ENCODE measurements around the gene RAB1A. TPM values are rescaled to one million over a fixed set of nuclear protein-coding genes. Genes with fewer than 3 reads are reported as not detected.
A peak's percentile ranks its signal among the peaks of the same experiment; 100 is the strongest.

Gene RAB1A
- total RNA-seq (2022) (193 and 207 TPM in 2 replicates), Bru-seq, nascent RNA (percentile 95 among the genes with signal in this experiment), BruChase-seq, experiment 1, labeled RNA remaining after a 2-hour chase (percentile 97 among the genes with signal in this experiment), BruChase-seq, experiment 2, labeled RNA remaining after a 6-hour chase (percentile 98 among the genes with signal in this experiment)
- long read RNA-seq, transcript RAB1A-203 (6 exons, 2,447 nt), result major isoform, 474 of 511 reads
- long read RNA-seq, partial matches to known transcripts, result 7 of 511 reads
- long read RNA-seq, other reads (novel, unspliced or antisense), result 29 of 511 reads

- intact Hi-C loops (cut with micrococcal nuclease; ENCODE audit: unreplicated experiment), result loop anchor here (1.0 to 2.0 kb wide), 4 partner anchors 41 to 97 kb away; partner anchors contain the start of genes ACTR2 and CEP68
- peaks cover 43% of the 10 kb centered on the region for H3K4me1 ChIP-seq
- H3K4me3 ChIP-seq (ENCODE audit: low read depth, low read length), result peak within 1 kb of the TSS; percentile 69
- POLR2A ChIA-PET, result interaction anchor here (0.5 to 2.0 kb wide), 19 partner anchors 9 to 475 kb away, joined by 3 to 83 read pairs (median 4); partner anchors contain the start of genes ACTR2 and CEP68
- Mint-ChIP-seq H3K27me3 (ENCODE audit: insufficient read depth, unreplicated experiment) (no peaks in the 10 kb centered on the region), H3K36me3 (ENCODE audit: insufficient read depth, unreplicated experiment) (peaks cover 16% of the 10 kb centered on the region), H3K4me3 (ENCODE audit: unreplicated experiment) (peak within 1 kb of the TSS; percentile 93), H3K27ac (ENCODE audit: unreplicated experiment) (peak within 1 kb of the TSS; percentile 97), H3K9me3 (ENCODE audit: unreplicated experiment) (no peaks in the 10 kb centered on the region), H3K4me1 (ENCODE audit: low read depth, unreplicated experiment) (peaks cover 13% of the 10 kb centered on the region)
- no peaks in the 10 kb centered on the region for H3K36me3 ChIP-seq (ENCODE audit: control insufficient read depth, insufficient read depth, low read length)
- H3K9me3 ChIP-seq, result no peaks in the 10 kb centered on the region
- CTCF ChIA-PET, result interaction anchor here (0.6 to 2.4 kb wide), 14 partner anchors 29 to 266 kb away, joined by 3 to 22 read pairs (median 5); partner anchors contain the start of genes ACTR2 and CEP68
- DNase-seq, result peak; percentile 99 to 100
- peak; percentile 38 to 61 for TF ChIP-seq CTCF (IDR thresholded peaks at IDR 0.05; ENCODE audit: insufficient read depth in 1 of 2, low read depth in 1 of 2, low read length in 1 of 2, severe bottlenecking in 1 of 2, unreplicated experiment in 1 of 2)
- no peaks in the 10 kb centered on the region for H3K27me3 ChIP-seq (replicated peaks; ENCODE audit: control insufficient read depth, insufficient read depth, low read length)
- BruUV-seq (replicated peaks), result no TSS peak
Observed at GRCh38 chr2:65129826-65130663, at the start of gene RAB1A. Gene RAB1A (minus strand): TSS chr2:65130106. CDS start chr2:65129915, 191 bp downstream.

- H3K27ac Mint-ChIP-seq (ENCODE audit: unreplicated experiment), result no peak overlapping the region
- CTCF ChIA-PET, result no interaction called here
- H3K9me3 Mint-ChIP-seq (ENCODE audit: unreplicated experiment), result no peaks in the 10 kb centered on the region
Observed at GRCh38 chr2:65177751-65178442, 48.0 kb upstream of the RAB1A start.

More at GRCh38 chr2:65177751-65178442, 48.0 kb upstream of the RAB1A start:
- no peak for DNase-seq
- H3K27me3 ChIP-seq (replicated peaks; ENCODE audit: control insufficient read depth, insufficient read depth, low read length), result no peaks in the 10 kb centered on the region; the same call in 1 of the 2 replicates
- H3K4me3 ChIP-seq (ENCODE audit: low read depth, low read length), result no peak overlapping the region
- H3K27me3 Mint-ChIP-seq (ENCODE audit: insufficient read depth, unreplicated experiment), result no peaks in the 10 kb centered on the region
- BruUV-seq (replicated peaks), result no TSS peak
- no peaks in the 10 kb centered on the region for H3K36me3 ChIP-seq (ENCODE audit: control insufficient read depth, insufficient read depth, low read length)
- H3K4me3 Mint-ChIP-seq (ENCODE audit: unreplicated experiment), result no peak overlapping the region
- no peaks in the 10 kb centered on the region for H3K36me3 Mint-ChIP-seq (ENCODE audit: insufficient read depth, unreplicated experiment)
- peaks cover 6% of the 10 kb centered on the region for H3K4me1 Mint-ChIP-seq (ENCODE audit: low read depth, unreplicated experiment)
- H3K4me1 ChIP-seq, result peaks cover 2% of the 10 kb centered on the region
- intact Hi-C loops (cut with micrococcal nuclease; ENCODE audit: unreplicated experiment), result no loop called here
- POLR2A ChIA-PET, result no interaction called here
- no peak for TF ChIP-seq CTCF (IDR thresholded peaks at IDR 0.05; ENCODE audit: insufficient read depth in 1 of 2, low read depth in 1 of 2, low read length in 1 of 2, severe bottlenecking in 1 of 2, unreplicated experiment in 1 of 2)
- H3K9me3 ChIP-seq, result no peaks in the 10 kb centered on the region

Data from Caco-2 (cell line).